HepG2 (cell line): ENCODE data around the gene FKBP8. TPM values are rescaled to one million over a fixed set of nuclear protein-coding genes. Genes with fewer than 3 reads are reported as not detected.

Experiments used
- BCL3 ChIP-seq: sonication (generic); formaldehyde crosslinking; IDR thresholded peaks from 2 replicates; pipeline ENCODE4 v1.5.1; 2020; ENCODE audit warnings: mild to moderate bottlenecking, missing genetic modification reagents, moderate library complexity
- ELF4 ChIP-seq: sonication (generic); formaldehyde crosslinking; IDR thresholded peaks from 2 replicates; pipeline ENCODE4 v1.5.0; 2020; ENCODE audit warnings: missing genetic modification reagents, mild to moderate bottlenecking, moderate library complexity, borderline replicate concordance
- MIER2 ChIP-seq: IDR thresholded peaks from 2 replicates; pipeline ENCODE4 v1.6.1; 2016; ENCODE audit warnings: missing biosample characterization, missing genetic modification reagents
- NONO ChIP-seq, 2 experiments: fragments of 450-650 bp in 1 of 2; sonication (generic) in 1 of 2; formaldehyde crosslinking in 1 of 2; IDR thresholded peaks in 1 of 2; conservative IDR thresholded peaks in 1 of 2; 2 replicates each; pipeline versions ENCODE4 v1.6.1 to v1.8.0; 2017 to 2022; ENCODE audit warnings: mild to moderate bottlenecking in 1 of 2, missing genetic modification reagents in 1 of 2, moderate library complexity in 1 of 2
- SNRNP70 ChIP-seq: fragments of 200-400 bp; formaldehyde crosslinking; IDR thresholded peaks from 2 replicates; pipeline ENCODE4 v1.6.1; 2017; ENCODE audit warnings: mild to moderate bottlenecking, low read depth, low read length, moderate library complexity
- TRIM22 ChIP-seq: fragments of 450-650 bp; IDR thresholded peaks from 2 replicates; pipeline ENCODE4 v1.6.1; 2017
- ZBTB21 ChIP-seq: sonication (generic); formaldehyde crosslinking; IDR thresholded peaks from 2 replicates; pipeline ENCODE4 v1.4.0; 2020; ENCODE audit warnings: missing genetic modification reagents
- ZBTB40 ChIP-seq, 2 experiments: fragments of 450-650 bp in 1 of 2; sonication (generic) in 1 of 2; formaldehyde crosslinking in 1 of 2; IDR thresholded peaks; 2 replicates each; pipeline versions ENCODE4 v1.6.1 to v1.8.0; 2016 to 2022; ENCODE audit warnings: antibody characterized with exemption in 1 of 2, mild to moderate bottlenecking in 1 of 2, missing genetic modification reagents in 1 of 2
- ZEB1 ChIP-seq: IDR thresholded peaks from 2 replicates; pipeline ENCODE4 v1.6.1; 2012; ENCODE audit warnings: mild to moderate bottlenecking, low read depth, inconsistent platforms; ENCODE audit not compliant: insufficient replicate concordance
- ZKSCAN8 ChIP-seq: IDR thresholded peaks from 2 replicates; pipeline ENCODE4 v1.6.1; 2016; ENCODE audit warnings: borderline replicate concordance, missing genetic modification reagents, missing compliant biosample characterization
- ZNF333 ChIP-seq: sonication (generic); formaldehyde crosslinking; IDR thresholded peaks from 2 replicates; pipeline ENCODE4 v1.4.0; 2020; ENCODE audit warnings: mild to moderate bottlenecking, missing genetic modification reagents, borderline replicate concordance
- ZNF549 ChIP-seq: sonication (generic); formaldehyde crosslinking; IDR thresholded peaks from 2 replicates; pipeline ENCODE4 v1.5.0; 2020; ENCODE audit warnings: missing genetic modification reagents
- ZNF660 ChIP-seq: sonication (generic); formaldehyde crosslinking; IDR thresholded peaks from 2 replicates; pipeline ENCODE4 v1.5.1; 2020; ENCODE audit warnings: mild to moderate bottlenecking, low read depth, missing genetic modification reagents, borderline replicate concordance
- polyA plus RNA-seq, 8 experiments: library from polyadenylated mRNA; depleted of rRNA in 3 of 8; stranded (reverse) in 7 of 8; unstranded in 1 of 8; fragments of >200 nt; fragmentation: Illumina TruSeq in 4 of 8; extraction: Trizol in 4 of 8; gene quantifications; 2 replicates each; pipeline versions ENCODE4 v1.2.1 to v1.2.3, GENCODE V29; 2011 to 2016; ENCODE audit warnings: low read depth in 4 of 8, missing spikeins in 1 of 8, mixed read lengths in 1 of 8; ENCODE audit not compliant: insufficient read depth in 1 of 8
- total RNA-seq, 5 experiments: library from RNA; depleted of rRNA; stranded (reverse); fragments of >200 nt; fragmentation: Illumina TruSeq; extraction: Trizol; gene quantifications; 2 replicates each; pipeline ENCODE4 v1.2.3, GENCODE V29; 2016; ENCODE audit warnings: low read depth in 1 of 5

FKBP8 gene
- total and polyA plus RNA-seq, 2 of the 13 experiments (the other 11 are each of a cell fraction or from before 2014, with no cell fraction given) = 81.7 to 93.9 TPM

GRCh38 chr19:18590273-18591272 is 47.2 kb upstream of the FKBP8 start (continued):
- no peak for TF ChIP-seq ZBTB40 (IDR thresholded peaks at IDR 0.05)
- no peak for TF ChIP-seq ZBTB40 (CRISPR knock-in tag; IDR thresholded peaks at IDR 0.05)
- TF ChIP-seq NONO (IDR thresholded peaks at IDR 0.05) = no peak
- peak; percentile 45; the same call in 1 of the 2 replicates for TF ChIP-seq NONO (CRISPR knock-in tag; conservative IDR thresholded peaks at IDR 0.05)
- no peak for TF ChIP-seq BCL3 (CRISPR knock-in tag)
- TF ChIP-seq ZNF660 = no peak
- TF ChIP-seq MIER2 (CRISPR knock-in tag) = no peak
- no peak for TF ChIP-seq ZBTB21 (CRISPR knock-in tag)
- no peak for TF ChIP-seq ZKSCAN8 (CRISPR knock-in tag)
- TF ChIP-seq ZNF549 (CRISPR knock-in tag) = no peak
- no peak for TF ChIP-seq TRIM22
- TF ChIP-seq ZNF333 = no peak
- TF ChIP-seq ELF4 = no peak
- TF ChIP-seq ZEB1 = no peak
- no peak for TF ChIP-seq SNRNP70
